K562 (cell line): ENCODE measurements around the gene ZNF598. TPM values are rescaled to one million over a fixed set of nuclear protein-coding genes. Genes with fewer than 3 reads are reported as not detected.

ENCODE experiments used
- CBX3 ChIP-seq, 2 experiments: IDR thresholded peaks; 1 replicate in 1 of 2; 2 replicates in 1 of 2; pipeline ENCODE4 v1.6.1; 2012; ENCODE audit warnings: inconsistent platforms in 2 of 2, low read length in 2 of 2, borderline replicate concordance in 1 of 2, control low read depth in 1 of 2
- CHD2 ChIP-seq: IDR thresholded peaks from 2 replicates; pipeline ENCODE4 v1.6.1; 2011; ENCODE audit warnings: low read depth, low read length
- DMBX1 ChIP-seq: fragments of 250-450 bp; sonication (Bioruptor Pico); IDR thresholded peaks from 2 replicates; pipeline ENCODE4 v1.8.0; 2022; ENCODE audit warnings: inconsistent platforms, mild to moderate bottlenecking, moderate library complexity, borderline replicate concordance
- E2F4 ChIP-seq: sonication (generic); formaldehyde crosslinking; IDR thresholded peaks from 2 replicates; pipeline ENCODE4 v1.8.0; 2022; ENCODE audit warnings: mild to moderate bottlenecking, low read depth, missing genetic modification reagents
- FOXO4 ChIP-seq: fragments of 450-650 bp; formaldehyde crosslinking; IDR thresholded peaks from 2 replicates; pipeline ENCODE4 v1.4.0; 2020; ENCODE audit warnings: mild to moderate bottlenecking, moderate library complexity
- HMBOX1 ChIP-seq: sonication (generic); IDR thresholded peaks from 2 replicates; pipeline ENCODE4 v1.6.1; 2016
- KDM1A ChIP-seq, 2 experiments: fragments of 450-650 bp; IDR thresholded peaks; 2 replicates each; pipeline ENCODE4 v1.6.1; 2016; ENCODE audit warnings: mild to moderate bottlenecking in 2 of 2
- LCOR ChIP-seq: sonication (generic); formaldehyde crosslinking; IDR thresholded peaks from 2 replicates; pipeline ENCODE4 v1.8.0; 2022; ENCODE audit warnings: mild to moderate bottlenecking, missing genetic modification reagents
- MXI1 ChIP-seq: IDR thresholded peaks from 2 replicates; pipeline ENCODE4 v1.6.1; 2011; ENCODE audit warnings: low read depth, mild to moderate bottlenecking, improper control_type of control experiment, low read length
- NFIC ChIP-seq: fragments of 450-650 bp; IDR thresholded peaks from 2 replicates; pipeline ENCODE4 v1.6.1; 2017; ENCODE audit warnings: mild to moderate bottlenecking, inconsistent platforms
- PYGO2 ChIP-seq: fragments of 450-650 bp; IDR thresholded peaks from 2 replicates; pipeline ENCODE4 v1.6.1; 2016; ENCODE audit warnings: mild to moderate bottlenecking, missing genetic modification characterization, moderate library complexity, missing compliant biosample characterization
- RB1 ChIP-seq: fragments of 450-650 bp; IDR thresholded peaks from 2 replicates; pipeline ENCODE4 v1.6.1; 2017; ENCODE audit warnings: low read depth, mild to moderate bottlenecking
- RFX5 ChIP-seq: IDR thresholded peaks from 2 replicates; pipeline ENCODE4 v1.6.1; 2011; ENCODE audit warnings: low read depth, mild to moderate bottlenecking, improper control_type of control experiment, low read length
- RNF2 ChIP-seq: sonication (generic); IDR thresholded peaks from 2 replicates; pipeline ENCODE4 v1.6.1; 2016
- SAP30 ChIP-seq: fragments of 200-600 bp; sonication (generic); IDR thresholded peaks from 2 replicates; pipeline ENCODE4 v1.6.1; 2012; ENCODE audit warnings: borderline replicate concordance, low read depth, mild to moderate bottlenecking, moderate library complexity, low read length, control low read depth, inconsistent platforms; ENCODE audit not compliant: insufficient read depth, poor library complexity, severe bottlenecking
- SLC30A9 ChIP-seq: fragments of 250-450 bp; sonication (Bioruptor Pico); IDR thresholded peaks from 2 replicates; pipeline ENCODE4 v1.8.0; 2022; ENCODE audit warnings: mild to moderate bottlenecking, moderate library complexity
- SRSF9 ChIP-seq: fragments of 200-400 bp; formaldehyde crosslinking; IDR thresholded peaks from 2 replicates; pipeline ENCODE4 v1.6.1; 2017; ENCODE audit warnings: low read depth, low read length, borderline replicate concordance
- XRCC3 ChIP-seq: fragments of 450-650 bp; IDR thresholded peaks from 2 replicates; pipeline ENCODE4 v1.6.1; 2017; ENCODE audit warnings: mild to moderate bottlenecking, moderate library complexity
- XRCC4 ChIP-seq: IDR thresholded peaks from one replicate; pipeline ENCODE4 v1.6.1; 2011; ENCODE audit not compliant: insufficient read depth, insufficient read length; ENCODE audit errors: extremely low read depth
- ZBTB2 ChIP-seq: fragments of 450-650 bp; IDR thresholded peaks from 2 replicates; pipeline ENCODE4 v1.6.1; 2016; ENCODE audit warnings: antibody characterized with exemption
- ZNF232 ChIP-seq: sonication (generic); formaldehyde crosslinking; IDR thresholded peaks from 2 replicates; pipeline ENCODE4 v1.8.0; 2022; ENCODE audit warnings: mild to moderate bottlenecking, missing genetic modification reagents
- ZNF449 ChIP-seq: fragments of 250-450 bp; sonication (Bioruptor Pico); IDR thresholded peaks from 2 replicates; pipeline ENCODE4 v1.8.0; 2022; ENCODE audit warnings: moderate library complexity, mild to moderate bottlenecking, inconsistent platforms
- ZSCAN29 ChIP-seq: fragments of 450-650 bp; IDR thresholded peaks from 2 replicates; pipeline ENCODE4 v1.6.1; 2017
- polyA plus RNA-seq, 8 experiments: library from polyadenylated mRNA; depleted of rRNA in 4 of 8; stranded (reverse) in 5 of 8; unstranded in 3 of 8; fragments of >200 nt; fragmentation: Nextera tagmentation in 2 of 8; fragmentation: Illumina TruSeq in 1 of 8; extraction: Ambion mirVana in 2 of 8; extraction: Trizol in 1 of 8; gene quantifications; 2 replicates each; pipeline versions ENCODE4 v1.2.1 to v1.2.3, GENCODE V29; 2011 to 2014; ENCODE audit warnings: inconsistent platforms in 1 of 8, missing spikeins in 1 of 8
- total RNA-seq, 7 experiments: library from RNA; depleted of rRNA in 6 of 7; stranded (reverse); fragments of >200 nt in 6 of 7; fragmentation: Illumina TruSeq in 2 of 7; extraction: Trizol in 2 of 7; gene quantifications; 2 replicates each; pipeline versions ENCODE4 v1.2.1 to v1.2.3, GENCODE V29; 2011 to 2021; ENCODE audit warnings: low replicate concordance in 1 of 7

The ZNF598 gene
- total and polyA plus RNA-seq, 9 of the 15 experiments (the other 6 are each of a cell fraction or from before 2014, with no cell fraction given): 0.11 to 115 (median 29.6) TPM

- TF ChIP-seq FOXO4 (CRISPR knock-in tag): no peak
- peak; percentile 42; the same call in 1 of the 2 replicates for TF ChIP-seq MXI1
- 0 out of 2 replicates have a peak, but pooled peaks have one; percentile 41 for TF ChIP-seq E2F4 (CRISPR knock-in tag)
- TF ChIP-seq DMBX1 (CRISPR knock-in tag): no peak
- TF ChIP-seq SLC30A9: no peak
- TF ChIP-seq ZNF232 (CRISPR knock-in tag): no peak
- TF ChIP-seq ZNF449 (CRISPR knock-in tag): no peak
- TF ChIP-seq CHD2: 0 out of 2 replicates have a peak, but pooled peaks have one; percentile 25
- TF ChIP-seq RFX5: no peak
- no peak for TF ChIP-seq SRSF9
- no peak for TF ChIP-seq SAP30
- no peak for TF ChIP-seq HMBOX1
- no peak for TF ChIP-seq ZBTB2
- TF ChIP-seq ZSCAN29: no peak
- TF ChIP-seq RB1: peak; percentile 81
- no peak for TF ChIP-seq XRCC4
- no peak for TF ChIP-seq XRCC3
- TF ChIP-seq KDM1A (IDR thresholded peaks at IDR 0.05): no peak
- TF ChIP-seq CBX3 (IDR thresholded peaks at IDR 0.05; ENCODE audit: borderline replicate concordance in 1 of 2, low read length in 2 of 2): peak in 1 of 2 experiments; percentile 62; a peak in 1 of 3 replicates
- TF ChIP-seq PYGO2 (tag): no peak
- 0 out of 2 replicates have a peak, but pooled peaks have one; percentile 48 for TF ChIP-seq LCOR (CRISPR knock-in tag)
- 0 out of 2 replicates have a peak, but pooled peaks have one; percentile 8 for TF ChIP-seq NFIC
- peak; percentile 19; the same call in 1 of the 2 replicates for TF ChIP-seq RNF2
Measured at GRCh38 chr16:1991948-1992703, 17.5 kb downstream of the ZNF598 start (continued).
